ENCODE results near the gene CLEC14A. TPM values are rescaled to one million over a fixed set of nuclear protein-coding genes. Genes with fewer than 3 reads are reported as not detected.

Gene CLEC14A
- total RNA-seq, 1 donor, result 2.2 TPM

GRCh38 chr14:38286452-38286851, 30.6 kb upstream of the CLEC14A start:
- DNase-seq (ENCODE audit: low read depth), result peak; percentile 41
- TF ChIP-seq CTCF (IDR thresholded peaks at IDR 0.05; ENCODE audit: insufficient read depth, low read depth, low read length), result no peak
- no peak overlapping the region for H3K4me3 ChIP-seq (ENCODE audit: low read depth, low read length)

GRCh38 chr14:38285962-38286361, 30.1 kb upstream of the CLEC14A start:
- TF ChIP-seq CTCF (IDR thresholded peaks at IDR 0.05; ENCODE audit: insufficient read depth, low read depth, low read length), result no peak
- no peak for DNase-seq (ENCODE audit: low read depth)
- H3K4me3 ChIP-seq (ENCODE audit: low read depth, low read length), result no peak overlapping the region

- TF ChIP-seq CTCF (IDR thresholded peaks at IDR 0.05; ENCODE audit: insufficient read depth, low read depth, low read length), result no peak
Observed at GRCh38 chr14:38282936-38283335, 27.0 kb upstream of the CLEC14A start.

GRCh38 chr14:38280081-38280480, 24.2 kb upstream of the CLEC14A start:
- H3K4me3 ChIP-seq (ENCODE audit: low read depth, low read length), result no peak overlapping the region
- no peak for DNase-seq (ENCODE audit: low read depth)
- TF ChIP-seq CTCF (IDR thresholded peaks at IDR 0.05; ENCODE audit: insufficient read depth, low read depth, low read length), result no peak

More at GRCh38 chr14:38282936-38283335, 27.0 kb upstream of the CLEC14A start:
- H3K4me3 ChIP-seq (ENCODE audit: low read depth, low read length), result no peak overlapping the region
- no peak for DNase-seq (ENCODE audit: low read depth)

- TF ChIP-seq CTCF (IDR thresholded peaks at IDR 0.05; ENCODE audit: insufficient read depth, low read depth, low read length), result no peak
- no peak overlapping the region for H3K4me3 ChIP-seq (ENCODE audit: low read depth, low read length)
- no peak for DNase-seq (ENCODE audit: low read depth)
Observed at GRCh38 chr14:38279572-38279971, 23.7 kb upstream of the CLEC14A start.

GRCh38 chr14:38278035-38278434, 22.1 kb upstream of the CLEC14A start:
- no peak for TF ChIP-seq CTCF (IDR thresholded peaks at IDR 0.05; ENCODE audit: insufficient read depth, low read depth, low read length)
- DNase-seq (ENCODE audit: low read depth), result no peak
- no peak overlapping the region for H3K4me3 ChIP-seq (ENCODE audit: low read depth, low read length)

GRCh38 chr14:38262844-38263243, 7.0 kb upstream of the CLEC14A start:
- H3K4me3 ChIP-seq (ENCODE audit: low read depth, low read length), result no peak overlapping the region
- no peak for DNase-seq (ENCODE audit: low read depth)
- TF ChIP-seq CTCF (IDR thresholded peaks at IDR 0.05; ENCODE audit: insufficient read depth, low read depth, low read length), result no peak
